H1 (cell line): ENCODE measurements around the gene EFCAB13. TPM values are rescaled to one million over a fixed set of nuclear protein-coding genes. Genes with fewer than 3 reads are reported as not detected.

Experiments used
- RFX5 ChIP-seq: IDR thresholded peaks from 2 replicates; pipeline ENCODE4 v1.6.1; 2011; ENCODE audit warnings: low read depth, low read length, improper control_type of control experiment, borderline replicate concordance
- polyA plus RNA-seq, 7 experiments: library from polyadenylated mRNA; depleted of rRNA in 3 of 7; stranded (reverse) in 5 of 7; unstranded in 2 of 7; fragments of >200 nt in 5 of 7; fragments of 200-250 nt in 2 of 7; gene quantifications; 1 replicate in 5 of 7; 2 replicates in 1 of 7; 4 replicates in 1 of 7; pipeline versions ENCODE4 v1.2.1 to v1.2.3, GENCODE V29; 2011 to 2013; ENCODE audit warnings: missing spikeins in 2 of 7, mixed read lengths in 2 of 7
- total RNA-seq: library from RNA; stranded (reverse); fragmentation: NEBNext Ultra II Directional; extraction: Animal tissue kit (Norgen Biotek cat#: 25700); gene quantifications from 2 replicates; pipeline ENCODE4 v1.2.1, GENCODE V29; 2021

Gene EFCAB13
- total and polyA plus RNA-seq, 2 of the 8 experiments (the other 6 are each of a cell fraction or from before 2014, with no cell fraction given) = 0.12 to 2.0 TPM

DNA sequence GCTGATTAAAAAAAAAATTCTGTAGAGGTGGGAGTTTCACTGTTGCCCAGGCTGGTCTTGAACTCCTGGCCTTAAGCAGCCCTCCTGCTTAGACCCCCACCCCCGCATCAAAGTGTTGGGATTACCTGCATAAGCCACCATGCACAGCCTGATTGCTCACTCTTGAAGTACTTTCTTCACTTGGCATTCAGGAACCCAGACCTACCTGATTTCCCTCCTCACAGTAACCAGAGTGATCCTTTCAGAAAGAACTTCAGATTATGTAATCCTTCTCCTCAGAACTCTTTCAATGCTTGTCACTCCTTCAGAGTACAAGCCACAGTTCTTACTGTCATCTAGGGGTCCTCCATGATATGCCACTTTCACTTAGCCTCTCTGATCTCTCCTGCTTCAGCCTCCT lies 1.4 kb downstream of the EFCAB13 start (continued):
- TF ChIP-seq RFX5 = no peak
